AG09309 (cell line): ENCODE data around the gene SFXN5.

Source experiments
- DNase-seq: peaks from one replicate; pipeline ENCODE4 v3.0.0-alpha.2; 2010; ENCODE audit warnings: low read depth
- H3K4me3 ChIP-seq: 2 replicates; pipeline ENCODE4 v1.5.1; 2011; ENCODE audit warnings: mild to moderate bottlenecking, low read depth, low read length, moderate library complexity; ENCODE audit not compliant: control insufficient read depth
- CTCF ChIP-seq: IDR thresholded peaks from 2 replicates; pipeline ENCODE4 v1.5.1; 2011; ENCODE audit warnings: mild to moderate bottlenecking, low read depth, low read length, inconsistent platforms; ENCODE audit not compliant: insufficient read depth, control insufficient read depth; ENCODE audit errors: missing control alignments

The SFXN5 gene

GRCh38 chr2:72940361-72940760 lies 131.2 kb downstream of the SFXN5 start:
- no peak for DNase-seq
- H3K4me3 ChIP-seq: no peak overlapping the region
- TF ChIP-seq CTCF: no peak

- no peak for TF ChIP-seq CTCF
- H3K4me3 ChIP-seq: no peak overlapping the region
- no peak for DNase-seq
Observed at GRCh38 chr2:72938455-72938854, 133.1 kb downstream of the SFXN5 start.

GRCh38 chr2:72937356-72937669 lies 134.2 kb downstream of the SFXN5 start:
- no peak for TF ChIP-seq CTCF

GRCh38 chr2:72936660-72937355 lies 134.7 kb downstream of the SFXN5 start:
- no peak for TF ChIP-seq CTCF
- DNase-seq: no peak
- H3K4me3 ChIP-seq: no peak overlapping the region

More at GRCh38 chr2:72937356-72937669, 134.2 kb downstream of the SFXN5 start:
- no peak for DNase-seq
- no peak overlapping the region for H3K4me3 ChIP-seq

- no peak for DNase-seq
- no peak for TF ChIP-seq CTCF
Observed at GRCh38 chr2:72935611-72935957, 135.9 kb downstream of the SFXN5 start.

GRCh38 chr2:72934683-72935610 lies 136.6 kb downstream of the SFXN5 start:
- no peak overlapping the region for H3K4me3 ChIP-seq
- peak; percentile 4 for TF ChIP-seq CTCF
- DNase-seq: no peak

More at GRCh38 chr2:72935611-72935957, 135.9 kb downstream of the SFXN5 start:
- no peak overlapping the region for H3K4me3 ChIP-seq
